GM18858 (cell line): ENCODE results near the gene KLHL7.
"Not testable (repeated sequence)": the region's sequence is repeated elsewhere in the genome, so short reads cannot be mapped to it uniquely, and the experiment has no call there.

Experiments used
- ATAC-seq: cut with Tn5 transposase; IDR thresholded peaks from one replicate; pipeline ENCODE4 v1.9.1; 2021; ENCODE audit not compliant: unreplicated experiment

KLHL7 gene

GRCh38 chr7:23107781-23108180, 2.2 kb downstream of the KLHL7 start:
- ATAC-seq, result no peak

- ATAC-seq, result no peak
Observed at GRCh38 chr7:23108995-23109394, 3.4 kb downstream of the KLHL7 start.

- ATAC-seq, result no peak
Observed at GRCh38 chr7:23109470-23109869, 3.9 kb downstream of the KLHL7 start.

GRCh38 chr7:23114896-23115295, 9.3 kb downstream of the KLHL7 start:
- ATAC-seq, result no peak

GRCh38 chr7:23115991-23116390, 10.4 kb downstream of the KLHL7 start:
- ATAC-seq, result no peak

GRCh38 chr7:23117841-23118240, 12.3 kb downstream of the KLHL7 start:
- no peak for ATAC-seq

- no peak for ATAC-seq
Observed at GRCh38 chr7:23120106-23120505, 14.5 kb downstream of the KLHL7 start.

GRCh38 chr7:23121165-23121564, 15.6 kb downstream of the KLHL7 start:
- no peak for ATAC-seq

- no peak for ATAC-seq
Observed at GRCh38 chr7:23123007-23123406, 17.4 kb downstream of the KLHL7 start.

- ATAC-seq, result no peak
Observed at GRCh38 chr7:23123465-23123864, 17.9 kb downstream of the KLHL7 start.

GRCh38 chr7:23129036-23129435, 23.5 kb downstream of the KLHL7 start:
- ATAC-seq, result no peak

GRCh38 chr7:23131799-23132198, 26.2 kb downstream of the KLHL7 start:
- ATAC-seq, result not testable (repeated sequence)

- no peak for ATAC-seq
Observed at GRCh38 chr7:23133797-23134196, 28.2 kb downstream of the KLHL7 start.

- no peak for ATAC-seq
Observed at GRCh38 chr7:23135755-23136154, 30.2 kb downstream of the KLHL7 start.

GRCh38 chr7:23136216-23136615, 30.6 kb downstream of the KLHL7 start:
- no peak for ATAC-seq

GRCh38 chr7:23157679-23158078, 52.1 kb downstream of the KLHL7 start:
- no peak for ATAC-seq

GRCh38 chr7:23158546-23158945, 53.0 kb downstream of the KLHL7 start:
- no peak for ATAC-seq

GRCh38 chr7:23161482-23161881, 55.9 kb downstream of the KLHL7 start:
- ATAC-seq, result no peak

- ATAC-seq, result no peak
Observed at GRCh38 chr7:23164846-23165245, 59.3 kb downstream of the KLHL7 start.

GRCh38 chr7:23165316-23165715, 59.7 kb downstream of the KLHL7 start:
- ATAC-seq, result no peak

- no peak for ATAC-seq
Observed at GRCh38 chr7:23167691-23168090, 62.1 kb downstream of the KLHL7 start.

GRCh38 chr7:23168111-23168885, 62.7 kb downstream of the KLHL7 start:
- no peak for ATAC-seq

GRCh38 chr7:23175938-23176337, 70.4 kb downstream of the KLHL7 start:
- no peak for ATAC-seq
